IMR-90 (cell line): ENCODE measurements around the gene CD82.

Experiments
- CHD1 ChIP-seq: IDR thresholded peaks from 2 replicates; pipeline ENCODE4 v1.6.1; 2012; ENCODE audit warnings: low read depth, low read length, improper control_type of control experiment
- RFX5 ChIP-seq: IDR thresholded peaks from 2 replicates; pipeline ENCODE4 v1.8.0; 2012; ENCODE audit warnings: low read depth, mild to moderate bottlenecking, low read length, moderate library complexity

DNA sequence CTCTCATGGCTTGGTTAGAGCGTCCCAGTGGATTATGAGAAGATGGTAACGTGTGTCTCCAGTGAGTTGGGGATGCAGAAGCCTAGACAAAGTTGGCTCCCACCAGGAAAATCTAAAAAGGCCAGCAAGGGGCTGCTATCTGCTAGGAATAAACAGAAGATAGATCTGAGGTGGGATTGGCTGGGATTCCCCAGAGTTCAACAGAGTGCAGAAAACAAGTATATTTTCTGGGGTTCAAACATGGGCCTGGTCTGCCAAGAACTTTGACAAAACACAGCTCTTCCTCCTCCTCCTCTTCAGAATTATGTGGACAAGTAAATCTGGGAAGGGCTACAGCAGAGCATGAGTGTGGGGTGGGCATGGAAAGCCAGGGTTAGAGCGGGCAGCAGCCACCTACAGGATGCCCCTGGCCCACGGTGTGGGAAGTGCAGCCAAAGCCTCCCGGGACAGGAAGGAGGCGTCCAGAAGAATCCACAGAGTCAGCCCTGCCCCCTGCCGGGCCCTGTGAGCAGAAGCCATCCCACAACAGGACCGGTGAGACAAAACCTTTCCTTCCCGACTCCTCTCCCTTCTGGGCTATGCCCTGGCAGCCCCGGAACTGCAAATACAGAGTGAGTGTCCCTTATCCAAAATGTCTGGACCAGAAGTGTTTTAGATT is 67.1 kb downstream of the CD82 start:
- TF ChIP-seq CHD1 = no peak
- no peak for TF ChIP-seq RFX5
